Gastroesophageal sphincter (tissue), 4 donors: ENCODE measurements around the gene FYB2. TPM values are rescaled to one million over a fixed set of nuclear protein-coding genes. Genes with fewer than 3 reads are reported as not detected.

Experiments used
- ATAC-seq: fragments of 150-250 bp; one replicate; pipeline ENCODE4 v1.9.1; 2016; ENCODE audit warnings: mild to moderate bottlenecking, moderate library complexity
- H3K27ac ChIP-seq, 4 donors: fragments of 200-600 bp; sonication (generic) in 3 of 4; 1 replicate in 3 of 4; 2 replicates in 1 of 4; pipeline ENCODE4 v1.5.1; 2016 to 2019
- H3K27me3 ChIP-seq: fragments of 200-600 bp; sonication (generic); one replicate; pipeline ENCODE4 v1.5.1; 2019
- H3K36me3 ChIP-seq, 2 donors: fragments of 200-600 bp; sonication (generic); one replicate each; pipeline ENCODE4 v1.5.1; 2019; ENCODE audit warnings: control low read depth in 1 of 2
- H3K4me1 ChIP-seq, 3 donors: fragments of 200-600 bp; sonication (generic); 1 replicate in 2 of 3; 2 replicates in 1 of 3; pipeline ENCODE4 v1.5.1; 2016 to 2019; ENCODE audit warnings: control low read depth in 2 of 3
- H3K4me3 ChIP-seq, 2 donors: fragments of 200-600 bp; sonication (generic); one replicate each; pipeline ENCODE4 v1.5.1; 2019; ENCODE audit warnings: mild to moderate bottlenecking in 1 of 2, moderate library complexity in 1 of 2
- H3K9me3 ChIP-seq, 3 donors: fragments of 200-600 bp; sonication (generic); one replicate each; pipeline ENCODE4 v1.5.1; 2017 to 2019; ENCODE audit warnings: control low read depth in 2 of 3
- CTCF ChIP-seq, 4 experiments: fragments of 200-600 bp in 2 of 4; fragments of 450-650 bp in 2 of 4; sonication (generic) in 1 of 4; IDR thresholded peaks; one replicate each; pipeline ENCODE4 v1.5.1; 2017 to 2019; ENCODE audit warnings: antibody characterized with exemption in 4 of 4, mild to moderate bottlenecking in 2 of 4, moderate library complexity in 2 of 4
- EP300 ChIP-seq: sonication (generic); formaldehyde crosslinking; IDR thresholded peaks from one replicate; pipeline ENCODE4 v1.6.1; 2017; ENCODE audit warnings: antibody characterized with exemption, mild to moderate bottlenecking
- POLR2A ChIP-seq, 2 donors: fragments of 450-650 bp; IDR thresholded peaks; one replicate each; pipeline ENCODE4 v1.6.1; 2017; ENCODE audit warnings: antibody characterized with exemption in 2 of 2, mild to moderate bottlenecking in 2 of 2, moderate library complexity in 1 of 2
- POLR2AphosphoS5 ChIP-seq: sonication (generic); formaldehyde crosslinking; IDR thresholded peaks from one replicate; pipeline ENCODE4 v1.6.1; 2017; ENCODE audit warnings: antibody characterized with exemption
- whole genome bisulfite sequencing, 2 donors: methylation state at CpG; one replicate each; pipeline ENCODE4 v1.1.5; 2018; ENCODE audit warnings: low coverage in 1 of 2; 5-methylcytosine and 5-hydroxymethylcytosine counted together
- total RNA-seq, 4 donors: library from RNA; depleted of rRNA; stranded (reverse); fragments of >200 nt; gene quantifications; one replicate each; pipeline ENCODE4 v1.1.0, GENCODE V29; 2016

The FYB2 gene
- total RNA-seq, 4 donors from 2014 or later = 0.64 TPM; not detected in 3

DNA sequence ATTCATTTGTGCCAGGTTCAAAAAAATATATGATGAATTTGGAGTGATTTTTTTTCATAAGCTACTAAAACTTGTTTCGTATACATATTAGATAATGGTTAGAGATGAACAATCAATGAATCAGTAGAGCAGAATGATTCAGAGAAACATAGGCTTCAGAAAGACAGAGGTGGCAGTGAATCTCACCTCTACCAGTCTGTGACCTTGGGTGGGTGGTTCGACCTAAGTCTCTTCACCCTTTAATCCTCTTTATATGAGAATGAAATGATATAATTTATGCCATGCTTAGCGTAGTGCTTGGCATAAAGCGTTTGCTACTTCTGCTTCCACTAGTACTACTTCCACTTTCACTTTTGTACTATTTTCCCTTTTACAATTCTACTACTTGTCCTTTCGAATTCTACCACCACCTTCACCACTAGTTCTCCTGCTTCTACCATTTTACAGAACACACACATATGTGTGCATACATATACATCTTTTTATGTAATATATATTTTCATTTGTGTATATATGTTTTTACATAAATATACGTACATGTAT, 45.1 kb downstream of the FYB2 start:
- Histone ChIP-seq H3K36me3 (no peaks in the 10 kb centered on the region), H3K27ac (no peak overlapping the region), H3K4me1 (no peaks in the 10 kb centered on the region), H3K27me3 (no peaks in the 10 kb centered on the region), H3K4me3 (no peak overlapping the region), H3K9me3 (no peaks in the 10 kb centered on the region)
- no peak for ATAC-seq
- no peak for TF ChIP-seq CTCF (IDR thresholded peaks at IDR 0.05)
- TF ChIP-seq POLR2A (IDR thresholded peaks at IDR 0.05) = no peak
- no peak for TF ChIP-seq EP300
- TF ChIP-seq POLR2AphosphoS5 = no peak
- 80 to 92% methylated on average over 6 of the region's 6 CpGs for WGBS, 2 donors

- H3K27ac ChIP-seq = no peak overlapping the region
- TF ChIP-seq EP300 (no peak), CTCF (IDR thresholded peaks at IDR 0.05) (no peak)
- WGBS, 2 donors = 44 to 67% methylated on average over 1 to 2 of the region's 2 CpGs
- no peak for ATAC-seq
- no peaks in the 10 kb centered on the region for H3K4me1 ChIP-seq
- H3K27me3 ChIP-seq = no peaks in the 10 kb centered on the region
- no peaks in the 10 kb centered on the region for H3K36me3 ChIP-seq
- no peaks in the 10 kb centered on the region for H3K9me3 ChIP-seq
- no peak overlapping the region for H3K4me3 ChIP-seq
Observed at GRCh38 chr1:56773341-56774066, 45.7 kb downstream of the FYB2 start.

- Histone ChIP-seq H3K36me3 (no peaks in the 10 kb centered on the region), H3K9me3 (no peaks in the 10 kb centered on the region), H3K27ac (no peak overlapping the region), H3K27me3 (no peaks in the 10 kb centered on the region), H3K4me3 (no peak overlapping the region), H3K4me1 (no peaks in the 10 kb centered on the region)
- TF ChIP-seq POLR2A (IDR thresholded peaks at IDR 0.05) (no peak), CTCF (IDR thresholded peaks at IDR 0.05) (no peak), POLR2AphosphoS5 (no peak), EP300 (no peak)
- ATAC-seq = no peak
- 81% methylated on average over 3 of the region's 3 CpGs for WGBS, 2 donors
Observed at GRCh38 chr1:56771717-56772116, 47.5 kb downstream of the FYB2 start.

- no peaks in the 10 kb centered on the region for H3K4me1 ChIP-seq
- no peak for ATAC-seq
- H3K36me3 ChIP-seq = no peaks in the 10 kb centered on the region
- no peak overlapping the region for H3K27ac ChIP-seq
- WGBS, 2 donors = 33 to 35% methylated on average over 3 of the region's 3 CpGs
- TF ChIP-seq CTCF (IDR thresholded peaks at IDR 0.05) (no peak), POLR2AphosphoS5 (no peak), EP300 (no peak), POLR2A (IDR thresholded peaks at IDR 0.05) (no peak)
- no peaks in the 10 kb centered on the region for H3K9me3 ChIP-seq
- H3K27me3 ChIP-seq = no peaks in the 10 kb centered on the region
- H3K4me3 ChIP-seq = no peak overlapping the region
Observed at GRCh38 chr1:56758794-56759193, 60.4 kb downstream of the FYB2 start.

- no peak for ATAC-seq
- H3K27me3 ChIP-seq = no peaks in the 10 kb centered on the region
- H3K36me3 ChIP-seq = no peaks in the 10 kb centered on the region
- H3K4me3 ChIP-seq = no peak overlapping the region
- H3K4me1 ChIP-seq = no peaks in the 10 kb centered on the region
- no peak overlapping the region for H3K27ac ChIP-seq
- no peaks in the 10 kb centered on the region for H3K9me3 ChIP-seq
- TF ChIP-seq CTCF (IDR thresholded peaks at IDR 0.05) (no peak), POLR2AphosphoS5 (no peak), EP300 (no peak), POLR2A (IDR thresholded peaks at IDR 0.05) (no peak)
Observed at GRCh38 chr1:56758135-56758534, 61.1 kb downstream of the FYB2 start.
